ENCODE data around the gene ME2. TPM values are rescaled to one million over a fixed set of nuclear protein-coding genes. Genes with fewer than 3 reads are reported as not detected.

Gene ME2
- total and polyA plus RNA-seq, 9 of the 15 experiments (the other 6 are each of a cell fraction or from before 2014, with no cell fraction given) = 12.3 to 54.4 (median 36.2) TPM

DNA sequence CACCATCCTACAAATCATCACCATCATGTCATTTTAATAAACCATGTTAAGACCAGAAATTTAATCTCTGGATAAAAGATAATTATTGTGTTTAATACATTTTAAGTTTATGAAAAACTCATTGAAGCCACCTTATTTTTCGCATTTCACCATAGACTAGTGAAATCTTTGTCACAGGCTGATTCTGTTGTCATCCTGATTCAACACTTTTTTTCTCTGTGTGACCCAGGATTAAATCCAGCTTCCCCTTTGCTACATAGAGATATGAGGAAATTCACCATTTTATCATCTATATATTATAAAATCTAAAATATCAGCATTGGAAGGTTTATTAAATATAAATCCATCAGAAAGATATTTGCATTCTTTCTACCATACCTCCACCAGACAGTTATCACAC, 29.9 kb upstream of the ME2 start (continued):
- TF ChIP-seq, protein P1, sequence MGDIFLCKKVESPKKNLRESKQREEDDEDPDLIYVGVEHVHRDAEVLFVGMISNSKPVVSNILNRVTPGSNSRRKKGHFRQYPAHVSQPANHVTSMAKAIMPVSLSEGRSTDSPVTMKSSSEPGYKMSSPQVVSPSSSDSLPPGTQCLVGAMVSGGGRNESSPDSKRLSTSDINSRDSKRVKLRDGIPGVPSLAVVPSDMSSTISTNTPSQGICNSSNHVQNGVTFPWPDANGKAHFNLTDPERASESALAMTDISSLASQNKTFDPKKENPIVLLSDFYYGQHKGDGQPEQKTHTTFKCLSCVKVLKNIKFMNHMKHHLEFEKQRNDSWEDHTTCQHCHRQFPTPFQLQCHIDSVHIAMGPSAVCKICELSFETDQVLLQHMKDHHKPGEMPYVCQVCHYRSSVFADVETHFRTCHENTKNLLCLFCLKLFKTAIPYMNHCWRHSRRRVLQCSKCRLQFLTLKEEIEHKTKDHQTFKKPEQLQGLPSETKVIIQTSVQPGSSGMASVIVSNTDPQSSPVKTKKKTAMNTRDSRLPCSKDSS (IDR thresholded peaks at IDR 0.05; ENCODE audit: low read depth, partially characterized antibody) = no peak
- TF ChIP-seq U2AF2 (optimal IDR thresholded peaks at IDR 0.05; ENCODE audit: low read depth, low read length) = no peak
- TF ChIP-seq THRA (IDR thresholded peaks at IDR 0.05) = no peak
- no peak for TF ChIP-seq KDM1A (IDR thresholded peaks at IDR 0.05)

DNA sequence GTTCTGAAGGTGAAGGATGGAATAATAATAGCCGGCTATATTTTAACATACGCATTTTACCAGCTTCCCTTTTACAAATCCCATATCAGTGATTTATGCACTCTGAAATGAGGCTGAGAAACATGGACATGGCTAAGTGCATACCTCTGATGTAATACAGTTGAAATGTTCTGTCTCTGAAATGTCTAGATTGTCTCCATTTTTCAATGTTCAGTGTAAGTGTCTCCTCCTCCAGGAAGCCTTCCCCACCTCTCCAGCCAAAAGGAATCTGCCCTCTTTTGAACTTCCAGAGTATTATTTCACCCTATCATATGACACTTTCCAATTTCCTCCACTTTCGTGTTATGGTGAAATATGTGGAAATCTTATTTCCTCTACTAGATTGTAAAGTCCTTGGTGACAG, 29.5 kb upstream of the ME2 start:
- H3K4me2 ChIP-seq (ENCODE audit: insufficient read depth, low read length) = no peak overlapping the region
- no peaks in the 10 kb centered on the region for H3K79me2 ChIP-seq (ENCODE audit: control insufficient read depth, insufficient read depth, low read length)
- H3K4me3 ChIP-seq = no peak overlapping the region
- POLR2A ChIA-PET = interaction anchor here (0.6 kb wide), 1 partner anchor 46 kb away, joined by 3 read pairs; no protein-coding TSS in a partner anchor
- in situ Hi-C loops (cut with MboI) (no loop called here), intact Hi-C loops (cut with micrococcal nuclease) (no loop called here)
- BruUV-seq (replicated peaks) = no TSS peak
- DNase-seq (ENCODE audit: extremely low read depth in 1 of 4, low spot score in 3 of 4) (no peak), FAIRE-seq (no peak), ATAC-seq (no peak)
- H3K9ac ChIP-seq (ENCODE audit: insufficient read depth in 1 of 2, low read depth in 2 of 2, low read length in 2 of 2) = no peak overlapping the region
- WGBS (ENCODE audit: insufficient coverage, low coverage, missing lambda C conversion rate) = 25% methylated on average over 3 of the region's 3 CpGs
- no peak overlapping the region for H2AFZ ChIP-seq (ENCODE audit: low read depth, low read length)
- no peaks in the 10 kb centered on the region for H3K27me3 ChIP-seq (ENCODE audit: control insufficient read depth in 2 of 2, insufficient read depth in 2 of 2, low read length in 2 of 2)
- H3K36me3 ChIP-seq (ENCODE audit: control insufficient read depth, insufficient read depth, low read length) = no peaks in the 10 kb centered on the region
- H3K27ac ChIP-seq (ENCODE audit: extremely low read depth, low read depth, low read length) = no peak overlapping the region
- CTCF ChIA-PET (ENCODE audit: low intra/inter-chr PET ratio) = no interaction called here
- H3K9me3 ChIP-seq (replicated peaks; ENCODE audit: control insufficient read depth, insufficient read depth, low read depth, low read length) = no peaks in the 10 kb centered on the region
- H3K4me1 ChIP-seq (replicated peaks in 1 of 2; ENCODE audit: control insufficient read depth in 2 of 2, insufficient read depth in 2 of 2, low read length in 2 of 2) = peaks cover 0 to 6% of the 10 kb centered on the region in 2 experiments; a peak in 3 of 5 replicates
- no peaks in the 10 kb centered on the region for H4K20me1 ChIP-seq (replicated peaks; ENCODE audit: control insufficient read depth, insufficient read depth, low read length)
- no peaks in the 10 kb centered on the region for H3K9me1 ChIP-seq (ENCODE audit: control insufficient read depth, insufficient read depth, low read length)
- TF ChIP-seq ZNF436 (CRISPR knock-in tag; IDR thresholded peaks at IDR 0.05) = peak; percentile 85
- no peak for TF ChIP-seq SLC30A9 (CRISPR knock-in tag; IDR thresholded peaks at IDR 0.05)
- TF ChIP-seq, protein P2, sequence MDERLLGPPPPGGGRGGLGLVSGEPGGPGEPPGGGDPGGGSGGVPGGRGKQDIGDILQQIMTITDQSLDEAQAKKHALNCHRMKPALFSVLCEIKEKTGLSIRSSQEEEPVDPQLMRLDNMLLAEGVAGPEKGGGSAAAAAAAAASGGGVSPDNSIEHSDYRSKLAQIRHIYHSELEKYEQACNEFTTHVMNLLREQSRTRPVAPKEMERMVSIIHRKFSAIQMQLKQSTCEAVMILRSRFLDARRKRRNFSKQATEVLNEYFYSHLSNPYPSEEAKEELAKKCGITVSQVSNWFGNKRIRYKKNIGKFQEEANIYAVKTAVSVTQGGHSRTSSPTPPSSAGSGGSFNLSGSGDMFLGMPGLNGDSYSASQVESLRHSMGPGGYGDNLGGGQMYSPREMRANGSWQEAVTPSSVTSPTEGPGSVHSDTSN (CRISPR knock-in tag; IDR thresholded peaks at IDR 0.05; ENCODE audit: low read depth) = no peak
- TF ChIP-seq, protein P2 (tag; conservative IDR thresholded peaks at IDR 0.05; ENCODE audit: low read depth) = peak; percentile 38; the same call in 1 of the 2 replicates
- TF ChIP-seq POLR2G (IDR thresholded peaks at IDR 0.05; ENCODE audit: low read depth, low read length) = no peak
- TF ChIP-seq CEBPG (CRISPR knock-in tag; IDR thresholded peaks at IDR 0.05) = no peak
- peak in 1 of 2 experiments; percentile 74; a peak in 2 of 4 replicates for TF ChIP-seq CEBPG (tag; conservative IDR thresholded peaks at IDR 0.05 in 1 of 2, IDR thresholded peaks at IDR 0.05 in 1 of 2)
- TF ChIP-seq RBM25 (IDR thresholded peaks at IDR 0.05; ENCODE audit: low read depth, low read length, severe bottlenecking) = peak; percentile 58
- TF ChIP-seq, protein P3, sequence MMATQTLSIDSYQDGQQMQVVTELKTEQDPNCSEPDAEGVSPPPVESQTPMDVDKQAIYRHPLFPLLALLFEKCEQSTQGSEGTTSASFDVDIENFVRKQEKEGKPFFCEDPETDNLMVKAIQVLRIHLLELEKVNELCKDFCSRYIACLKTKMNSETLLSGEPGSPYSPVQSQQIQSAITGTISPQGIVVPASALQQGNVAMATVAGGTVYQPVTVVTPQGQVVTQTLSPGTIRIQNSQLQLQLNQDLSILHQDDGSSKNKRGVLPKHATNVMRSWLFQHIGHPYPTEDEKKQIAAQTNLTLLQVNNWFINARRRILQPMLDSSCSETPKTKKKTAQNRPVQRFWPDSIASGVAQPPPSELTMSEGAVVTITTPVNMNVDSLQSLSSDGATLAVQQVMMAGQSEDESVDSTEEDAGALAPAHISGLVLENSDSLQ (IDR thresholded peaks at IDR 0.05) = peak; percentile 23; the same call in 1 of the 2 replicates
- peak; percentile 93 for TF ChIP-seq ZFP36 (IDR thresholded peaks at IDR 0.05; ENCODE audit: low read depth, low read length, partially characterized antibody)
- TF ChIP-seq ZNF175 (CRISPR knock-in tag; IDR thresholded peaks at IDR 0.05; ENCODE audit: low read depth) = 0 out of 2 replicates have a peak, but pooled peaks have one; percentile 48

Data from K562 (cell line).